SU-DHL-6 (cell line): ENCODE measurements around the gene GPR4.

Source experiments
- H2AFZ ChIP-seq: fragments of 200-600 bp; sonication (generic); 2 replicates; pipeline ENCODE4 v1.6.1; 2014; ENCODE audit warnings: low read depth, mild to moderate bottlenecking, moderate library complexity, mixed read lengths, antibody characterized with exemption, low read length; ENCODE audit not compliant: severe bottlenecking
- H3F3A ChIP-seq: fragments of 200-600 bp; shearing (Covaris generic); 2 replicates; pipeline ENCODE4 v1.6.0; 2016; ENCODE audit warnings: antibody characterized with exemption, mild to moderate bottlenecking; ENCODE audit not compliant: insufficient read depth
- H3K27ac ChIP-seq: fragments of 200-600 bp; sonication (generic); 2 replicates; pipeline ENCODE4 v1.5.1; 2016; ENCODE audit warnings: low read depth, mild to moderate bottlenecking, low read length, moderate library complexity, mixed read lengths
- H3K27me3 ChIP-seq: fragments of 200-600 bp; sonication (generic), shearing (Covaris generic); 2 replicates; pipeline ENCODE4 v1.6.0; 2014; ENCODE audit warnings: mild to moderate bottlenecking, low read length
- H3K36me3 ChIP-seq: fragments of 200-600 bp; sonication (generic); 2 replicates; pipeline ENCODE4 v1.6.1; 2014; ENCODE audit warnings: mild to moderate bottlenecking, low read length, mixed read lengths
- H3K4me2 ChIP-seq: fragments of 300-600, 200-600 bp; shearing (Covaris generic), sonication (generic); 2 replicates; pipeline ENCODE4 v1.6.0; 2014; ENCODE audit warnings: low read length, low read depth, mild to moderate bottlenecking; ENCODE audit not compliant: poor library complexity, severe bottlenecking
- H3K4me3 ChIP-seq: fragments of 200-600 bp; sonication (generic); 2 replicates; pipeline ENCODE4 v1.5.1; 2014; ENCODE audit warnings: antibody characterized with exemption, low read length, mild to moderate bottlenecking, mixed read lengths; ENCODE audit not compliant: insufficient read depth, poor library complexity, severe bottlenecking
- H3K79me2 ChIP-seq: fragments of 200-600 bp; sonication (generic); 2 replicates; pipeline ENCODE4 v1.6.1; 2014; ENCODE audit warnings: mild to moderate bottlenecking, low read length, moderate library complexity; ENCODE audit not compliant: insufficient read depth
- H3K9ac ChIP-seq: fragments of 200-600 bp; sonication (generic); 2 replicates; pipeline ENCODE4 v1.7.0; 2014; ENCODE audit warnings: mild to moderate bottlenecking, low read length
- H3K9me2 ChIP-seq: fragments of 200-600 bp; sonication (generic); replicated peaks from 2 replicates; pipeline ENCODE4 v1.6.1; 2014; ENCODE audit warnings: low read length; ENCODE audit not compliant: insufficient read depth
- H3K9me3 ChIP-seq: fragments of 200-600 bp; sonication (generic); 2 replicates; pipeline ENCODE4 v1.6.1; 2014; ENCODE audit warnings: low read length, mixed read lengths; ENCODE audit not compliant: insufficient read depth
- H4K20me1 ChIP-seq: fragments of 200-600 bp; sonication (generic); 2 replicates; pipeline ENCODE4 v1.6.1; 2014; ENCODE audit warnings: low read depth, mild to moderate bottlenecking, antibody characterized with exemption, low read length, moderate library complexity, mixed read lengths
- EZH2phosphoT487 ChIP-seq: fragments of 200-600 bp; sonication (generic), shearing (Covaris generic); conservative IDR thresholded peaks from 2 replicates; pipeline ENCODE4 v1.6.1; 2018; ENCODE audit warnings: mild to moderate bottlenecking, antibody characterized with exemption, low read length, moderate library complexity, mixed read lengths
- TF ChIP-seq, protein P1 (sequence below): fragments of 200-600 bp; sonication (generic); IDR thresholded peaks from one replicate; pipeline ENCODE4 v1.5.1; 2017; ENCODE audit warnings: antibody characterized with exemption, mild to moderate bottlenecking, low read length, moderate library complexity; ENCODE audit not compliant: insufficient read depth, poor library complexity, severe bottlenecking

GPR4 gene

DNA sequence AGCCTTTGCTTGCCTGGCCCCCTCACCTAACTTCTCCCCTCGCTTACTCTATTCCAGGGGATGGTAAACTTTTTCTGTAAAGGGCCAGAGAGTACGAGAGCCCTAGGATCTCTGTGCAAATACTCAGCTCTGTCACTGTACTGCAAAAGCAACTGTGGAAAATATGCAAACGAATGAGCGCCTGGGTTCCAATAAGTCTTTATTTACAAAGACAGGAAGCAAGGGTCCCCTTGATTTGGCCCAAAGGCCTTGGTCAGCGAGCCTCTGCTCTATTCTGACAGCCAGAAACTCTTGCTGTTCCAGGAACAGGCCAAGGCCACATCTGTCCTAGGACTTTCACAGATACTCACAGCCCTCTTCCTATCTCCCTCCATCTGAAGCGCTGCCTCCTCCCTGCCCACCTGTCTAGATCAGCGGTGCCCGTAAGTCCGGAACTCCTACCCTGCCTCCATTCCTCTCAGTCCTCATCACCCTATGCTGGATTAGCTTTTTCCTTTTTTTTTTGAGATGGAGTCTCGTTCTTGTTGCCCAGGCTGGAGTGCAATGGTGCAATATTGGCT lies 54.7 kb downstream of the GPR4 start:
- Histone ChIP-seq H3K9ac (no peak overlapping the region), H3K27ac (no peak overlapping the region), H3K79me2 (no peaks in the 10 kb centered on the region), H4K20me1 (no peaks in the 10 kb centered on the region), H2AFZ (no peak overlapping the region), H3K4me2 (no peak overlapping the region), H3K4me3 (no peak overlapping the region), H3K9me3 (no peaks in the 10 kb centered on the region), H3F3A (no peaks in the 10 kb centered on the region), H3K36me3 (no peaks in the 10 kb centered on the region), H3K9me2 (no peaks in the 10 kb centered on the region), H3K27me3 (no peaks in the 10 kb centered on the region)
- no peak for TF ChIP-seq EZH2phosphoT487
- TF ChIP-seq, protein P1, sequence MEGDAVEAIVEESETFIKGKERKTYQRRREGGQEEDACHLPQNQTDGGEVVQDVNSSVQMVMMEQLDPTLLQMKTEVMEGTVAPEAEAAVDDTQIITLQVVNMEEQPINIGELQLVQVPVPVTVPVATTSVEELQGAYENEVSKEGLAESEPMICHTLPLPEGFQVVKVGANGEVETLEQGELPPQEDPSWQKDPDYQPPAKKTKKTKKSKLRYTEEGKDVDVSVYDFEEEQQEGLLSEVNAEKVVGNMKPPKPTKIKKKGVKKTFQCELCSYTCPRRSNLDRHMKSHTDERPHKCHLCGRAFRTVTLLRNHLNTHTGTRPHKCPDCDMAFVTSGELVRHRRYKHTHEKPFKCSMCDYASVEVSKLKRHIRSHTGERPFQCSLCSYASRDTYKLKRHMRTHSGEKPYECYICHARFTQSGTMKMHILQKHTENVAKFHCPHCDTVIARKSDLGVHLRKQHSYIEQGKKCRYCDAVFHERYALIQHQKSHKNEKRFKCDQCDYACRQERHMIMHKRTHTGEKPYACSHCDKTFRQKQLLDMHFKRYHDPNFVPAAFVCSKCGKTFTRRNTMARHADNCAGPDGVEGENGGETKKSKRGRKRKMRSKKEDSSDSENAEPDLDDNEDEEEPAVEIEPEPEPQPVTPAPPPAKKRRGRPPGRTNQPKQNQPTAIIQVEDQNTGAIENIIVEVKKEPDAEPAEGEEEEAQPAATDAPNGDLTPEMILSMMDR: no peak

DNA sequence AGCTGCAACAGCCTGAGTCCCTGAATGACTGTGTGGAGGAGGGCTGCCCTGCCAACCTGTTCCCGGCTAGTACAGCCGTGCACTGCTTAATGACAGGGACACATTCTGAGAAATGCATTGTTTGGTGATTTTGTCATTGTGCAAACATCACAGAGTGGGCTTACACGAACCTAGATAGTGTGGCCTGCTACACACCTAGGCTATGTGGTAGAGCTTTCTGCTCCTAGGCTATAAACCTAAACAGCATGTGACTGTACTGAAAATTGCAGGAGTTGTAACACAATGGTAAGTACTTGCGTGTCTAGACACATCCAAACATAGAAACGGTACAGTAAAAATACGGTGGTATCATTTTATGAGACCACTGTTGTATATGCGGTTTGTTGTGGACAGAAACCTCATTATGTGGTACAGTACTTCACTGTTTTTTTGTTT lies 59.8 kb downstream of the GPR4 start:
- Histone ChIP-seq H3K9me2 (no peaks in the 10 kb centered on the region), H3K4me3 (no peak overlapping the region), H3K9me3 (no peaks in the 10 kb centered on the region), H4K20me1 (no peaks in the 10 kb centered on the region), H3K27ac (no peak overlapping the region), H3F3A (no peaks in the 10 kb centered on the region), H3K9ac (no peak overlapping the region), H3K27me3 (no peaks in the 10 kb centered on the region), H3K36me3 (no peaks in the 10 kb centered on the region), H3K79me2 (no peaks in the 10 kb centered on the region), H3K4me2 (no peak overlapping the region), H2AFZ (no peak overlapping the region)
- TF ChIP-seq, protein P1: no peak
- no peak for TF ChIP-seq EZH2phosphoT487
